ENCODE results near the gene AKR1E2. TPM values are rescaled to one million over a fixed set of nuclear protein-coding genes. Genes with fewer than 3 reads are reported as not detected.
A peak's percentile ranks its signal among the peaks of the same experiment; 100 is the strongest.

Gene AKR1E2
- 25.1 TPM for total RNA-seq

- peak; percentile 92 for DNase-seq (ENCODE audit: low spot score)
- peak; percentile 92 for ATAC-seq
- intact Hi-C loops (cut with DNase I): no loop called here
Observed at GRCh38 chr10:4825868-4826791, at the start of gene AKR1E2. Gene AKR1E2, plus strand, starts transcription at chr10:4826207. Its CDS starts 118 bp downstream, at chr10:4826325.

DNA sequence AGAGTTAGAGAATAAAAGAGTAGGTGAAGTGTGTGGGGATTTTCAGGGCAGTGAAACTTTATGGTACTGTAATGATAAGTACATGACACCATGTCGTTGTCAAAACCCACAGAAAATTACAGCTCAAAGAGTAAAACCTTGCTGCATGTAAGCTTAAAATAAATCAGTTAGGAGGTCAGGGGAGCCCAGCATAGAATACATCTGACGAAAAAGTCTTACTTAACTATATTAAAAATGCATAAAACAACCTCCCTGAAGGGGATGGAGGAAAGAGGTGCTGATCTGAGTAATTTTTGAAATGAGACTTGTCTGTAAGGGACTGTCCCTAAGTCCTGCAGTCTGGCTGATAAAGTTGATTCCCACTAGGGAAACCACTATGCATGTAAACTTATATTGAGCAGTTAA, 49.8 kb upstream of the AKR1E2 start:
- DNase-seq (ENCODE audit: low spot score): no peak
- ATAC-seq: no peak
- intact Hi-C loops (cut with DNase I): no loop called here

- no peak for ATAC-seq
- intact Hi-C loops (cut with DNase I): no loop called here
- DNase-seq (ENCODE audit: low spot score): no peak
Observed at GRCh38 chr10:4778761-4779160, 47.2 kb upstream of the AKR1E2 start.

DNA sequence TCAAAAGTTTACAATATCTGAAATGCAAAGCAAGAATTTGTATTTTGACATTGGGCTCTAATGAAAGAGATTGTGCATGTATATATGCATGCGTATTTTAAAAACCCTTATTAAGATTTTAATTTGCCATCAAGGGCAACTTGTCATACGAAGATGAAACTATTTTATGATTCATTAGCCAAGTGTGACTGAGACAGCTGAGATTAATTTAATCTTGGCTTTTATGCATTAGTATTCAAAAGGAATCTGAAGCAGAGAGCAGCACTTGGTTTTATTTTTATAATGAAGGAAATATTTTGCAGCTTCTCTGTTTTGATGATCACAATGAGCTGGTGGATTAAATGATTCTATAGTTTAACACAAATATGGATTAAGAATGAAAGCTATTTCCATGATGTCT, 45.9 kb upstream of the AKR1E2 start:
- intact Hi-C loops (cut with DNase I): no loop called here
- DNase-seq (ENCODE audit: low spot score): no peak
- no peak for ATAC-seq

DNA sequence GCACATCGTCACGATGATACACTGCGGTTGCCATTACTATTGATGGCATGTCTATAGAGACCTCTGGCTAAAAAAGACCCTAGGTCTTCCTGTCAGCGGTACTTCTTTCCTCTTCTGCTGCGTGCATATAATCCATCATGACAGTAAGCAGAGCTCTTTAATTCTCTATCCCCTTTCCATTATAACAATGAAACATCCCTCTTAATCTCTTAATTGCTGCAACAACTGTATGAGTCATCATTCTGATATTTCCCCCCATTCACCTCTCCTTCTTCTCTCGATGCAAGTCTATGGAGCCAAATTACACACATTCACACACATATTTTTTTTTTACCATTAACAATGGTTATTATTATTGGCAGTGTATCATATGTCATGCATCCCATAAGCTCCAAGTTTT, 45.2 kb upstream of the AKR1E2 start:
- DNase-seq (ENCODE audit: low spot score): no peak
- intact Hi-C loops (cut with DNase I): no loop called here
- ATAC-seq: no peak

GRCh38 chr10:4781955-4782354, 44.1 kb upstream of the AKR1E2 start:
- intact Hi-C loops (cut with DNase I): no loop called here
- no peak for ATAC-seq
- no peak for DNase-seq (ENCODE audit: low spot score)

DNA sequence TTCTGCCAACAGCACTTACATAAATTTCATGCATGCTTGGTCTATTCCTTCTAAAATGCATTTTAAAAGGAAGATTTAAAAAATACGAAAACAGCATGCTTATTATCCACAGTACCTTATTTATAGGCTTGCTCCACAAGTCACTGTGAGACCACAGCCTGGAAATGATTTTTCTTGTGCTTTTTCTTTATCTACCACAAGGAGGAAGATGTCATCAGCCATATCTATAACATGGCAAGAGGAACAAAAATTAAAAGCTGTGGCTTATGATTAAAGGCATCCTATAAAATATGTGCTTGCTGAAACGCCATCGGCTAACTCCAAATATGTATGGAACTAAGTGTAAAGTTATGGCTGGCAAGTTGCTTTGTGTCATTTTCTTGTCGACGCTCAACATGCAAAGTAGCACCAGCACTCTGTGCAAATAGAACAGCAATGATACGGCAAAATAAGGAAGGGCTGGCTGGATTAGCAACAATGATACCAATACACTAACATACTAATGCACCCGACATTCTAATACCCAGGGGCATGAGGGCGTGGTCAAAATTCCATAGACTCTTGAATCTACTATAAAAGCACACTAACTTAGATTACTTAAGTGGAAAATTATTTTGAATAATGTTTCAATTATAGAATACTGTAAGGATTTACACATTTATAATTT, 41.2 kb upstream of the AKR1E2 start:
- no peak for DNase-seq (ENCODE audit: low spot score)
- intact Hi-C loops (cut with DNase I): no loop called here
- ATAC-seq: no peak

- DNase-seq (ENCODE audit: low spot score) (no peak), ATAC-seq (no peak)
- intact Hi-C loops (cut with DNase I): no loop called here
Observed at GRCh38 chr10:4786043-4786839, 39.8 kb upstream of the AKR1E2 start.

DNA sequence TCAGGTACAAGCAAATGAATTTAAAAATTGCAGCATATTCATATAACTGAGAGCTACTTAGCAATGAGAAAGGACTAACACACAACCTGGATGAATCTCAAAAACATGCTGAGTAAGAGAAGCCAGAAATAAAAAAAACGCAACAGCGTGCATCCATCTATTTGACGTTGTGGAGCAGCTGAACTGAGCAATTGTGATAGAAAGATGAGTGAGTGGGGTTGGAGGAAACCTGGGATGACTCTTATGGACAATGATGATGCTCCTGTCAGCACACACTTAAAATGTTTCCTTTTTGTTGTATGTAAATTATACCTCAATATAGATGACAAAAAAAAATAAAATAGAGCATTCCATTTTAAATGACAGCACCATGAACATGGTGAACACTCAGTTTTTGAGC, 36.0 kb upstream of the AKR1E2 start:
- DNase-seq (ENCODE audit: low spot score) (no peak), ATAC-seq (no peak)
- intact Hi-C loops (cut with DNase I): no loop called here

DNA sequence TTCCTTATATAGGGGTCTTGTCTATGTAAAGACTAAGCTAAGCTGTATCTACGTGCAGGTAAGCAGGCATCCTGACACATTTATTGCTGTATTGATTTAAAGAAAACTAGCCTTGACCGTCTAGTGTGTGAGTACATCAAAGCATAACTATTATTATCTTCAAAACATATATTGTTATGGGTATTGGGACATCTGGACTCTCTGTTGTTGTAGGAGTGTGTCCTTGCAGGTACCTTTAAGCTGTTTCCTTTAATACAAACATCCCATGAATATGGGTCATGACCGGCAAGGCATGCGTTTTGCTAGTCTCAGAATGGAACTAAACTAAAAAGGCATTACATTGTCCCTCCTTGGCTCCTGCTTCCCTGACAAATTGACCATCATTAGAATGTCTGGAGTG, 35.1 kb upstream of the AKR1E2 start:
- intact Hi-C loops (cut with DNase I): no loop called here
- ATAC-seq: no peak
- DNase-seq (ENCODE audit: low spot score): no peak

DNA sequence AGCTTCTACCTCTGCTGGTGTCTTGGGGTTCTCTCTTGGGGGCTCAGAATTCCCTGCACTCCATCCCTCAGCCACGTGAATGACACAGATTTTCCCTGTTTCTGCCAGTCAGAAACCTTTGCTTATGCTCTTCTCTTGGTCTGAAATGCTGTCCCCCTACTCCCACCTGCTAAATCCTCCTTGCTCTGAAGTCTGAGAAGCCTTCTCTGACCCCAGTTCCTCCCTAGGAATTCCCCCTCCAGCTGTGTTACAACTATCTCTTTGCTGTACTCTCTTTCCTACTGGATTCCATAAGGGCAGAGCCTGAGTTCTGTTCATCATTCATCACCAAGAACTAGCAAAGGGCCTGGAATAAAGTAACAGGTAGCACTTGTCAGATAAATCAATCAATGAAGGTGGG, 33.6 kb upstream of the AKR1E2 start:
- DNase-seq (ENCODE audit: low spot score) (no peak), ATAC-seq (no peak)
- intact Hi-C loops (cut with DNase I): no loop called here

DNA sequence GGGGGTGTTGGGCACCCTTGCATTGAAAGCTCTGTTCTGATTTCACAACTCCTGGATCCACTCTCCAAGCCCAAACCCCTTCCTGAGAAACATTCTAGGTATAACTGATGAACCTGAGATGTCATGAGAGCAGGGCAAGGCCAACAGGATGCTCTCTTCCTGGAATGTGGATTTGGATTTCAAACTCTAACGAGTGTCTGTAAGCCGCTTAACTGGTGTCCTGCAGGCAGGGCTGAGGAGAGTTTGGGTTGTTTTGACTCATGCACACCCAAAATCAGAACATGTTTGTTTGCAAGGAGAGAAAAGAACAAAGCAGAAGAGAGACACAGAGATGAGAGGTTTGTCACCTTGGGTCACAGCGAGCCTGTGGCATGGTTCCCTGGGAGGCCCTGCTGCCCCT, 24.6 kb upstream of the AKR1E2 start:
- intact Hi-C loops (cut with DNase I): no loop called here
- ATAC-seq (no peak), DNase-seq (ENCODE audit: low spot score) (no peak)

DNA sequence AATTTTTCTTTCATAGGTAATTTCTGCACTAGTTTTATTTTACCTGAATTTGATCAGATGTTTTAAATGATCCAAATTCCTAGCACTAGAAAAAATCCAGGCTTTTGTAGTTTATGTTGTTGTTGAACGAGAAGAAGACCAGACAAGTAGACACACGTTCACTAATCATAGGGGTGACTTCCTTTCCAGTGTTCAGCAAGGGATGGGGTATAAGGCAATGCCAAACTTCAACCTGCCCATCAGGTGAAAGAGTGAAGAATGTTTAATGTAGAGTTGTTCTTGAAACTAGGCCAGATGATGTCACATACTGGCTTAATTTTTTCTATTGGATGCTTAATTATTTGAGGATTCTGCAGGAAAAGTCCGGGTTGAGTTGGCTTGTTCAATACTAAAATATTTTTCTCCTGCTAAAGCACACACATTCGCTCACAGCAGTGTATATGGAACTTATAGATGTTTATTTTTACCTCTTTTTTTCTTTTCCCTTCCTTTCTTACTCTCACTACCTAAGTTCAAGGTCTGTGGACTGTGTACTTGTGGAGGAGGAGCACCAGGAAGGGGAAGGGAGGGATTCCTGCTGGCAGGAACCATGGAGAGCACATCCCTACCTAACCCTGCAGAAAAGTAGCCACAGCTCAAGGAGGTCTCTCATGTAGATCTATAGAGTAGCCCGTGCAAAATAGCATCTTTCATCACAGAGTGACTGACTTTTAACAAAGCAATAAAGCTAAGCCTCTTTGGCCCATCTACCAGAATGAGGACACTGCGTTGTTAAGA, 23.1 kb upstream of the AKR1E2 start:
- ATAC-seq (no peak), DNase-seq (ENCODE audit: low spot score) (no peak)
- intact Hi-C loops (cut with DNase I): no loop called here

DNA sequence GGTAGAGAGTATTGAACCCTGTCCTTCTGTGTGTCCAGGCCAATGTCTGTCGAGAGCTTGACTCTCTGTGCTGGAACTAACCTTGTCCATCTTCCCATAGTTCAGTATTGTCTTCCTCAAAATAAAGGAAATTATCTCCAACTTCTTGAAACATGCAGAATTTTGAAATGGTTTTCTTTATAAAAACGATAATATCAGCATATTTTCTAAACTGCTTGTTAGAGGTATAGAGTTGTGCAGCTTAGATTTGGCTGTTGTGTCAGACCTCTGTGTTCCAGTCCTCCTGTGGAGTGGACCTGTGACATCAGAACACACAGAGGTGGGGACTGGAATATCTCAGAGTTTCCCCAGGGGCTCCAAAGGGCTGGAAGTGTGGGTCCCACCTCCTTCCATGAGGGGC, 22.2 kb upstream of the AKR1E2 start:
- no peak for ATAC-seq
- intact Hi-C loops (cut with DNase I): no loop called here
- no peak for DNase-seq (ENCODE audit: low spot score)

DNA sequence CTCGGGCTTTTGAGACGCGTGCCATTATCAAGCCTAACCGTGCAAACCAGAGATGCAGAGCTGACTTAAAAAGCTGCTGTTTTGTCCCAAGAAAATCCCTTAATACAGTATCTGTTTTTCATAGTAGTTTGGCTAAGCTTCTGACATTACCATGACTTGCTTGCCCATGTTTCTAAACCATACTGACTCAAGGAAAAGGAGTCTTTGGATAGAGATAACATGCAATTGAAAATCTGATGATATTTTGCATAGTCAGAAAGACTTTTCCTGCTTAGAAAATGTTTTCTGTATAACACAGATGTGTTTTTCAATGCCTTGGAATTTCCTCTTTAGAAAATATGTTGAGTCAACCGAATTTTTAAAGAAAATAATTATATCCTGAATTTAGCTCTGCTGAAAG, 21.5 kb upstream of the AKR1E2 start:
- DNase-seq (ENCODE audit: low spot score) (no peak), ATAC-seq (no peak)
- intact Hi-C loops (cut with DNase I): no loop called here

GRCh38 chr10:4806534-4806933, 19.5 kb upstream of the AKR1E2 start:
- ATAC-seq: no peak
- intact Hi-C loops (cut with DNase I): no loop called here
- DNase-seq (ENCODE audit: low spot score): no peak

- DNase-seq (ENCODE audit: low spot score): no peak
- no peak for ATAC-seq
- intact Hi-C loops (cut with DNase I): no loop called here
Observed at GRCh38 chr10:4807761-4808507, 18.1 kb upstream of the AKR1E2 start.

DNA sequence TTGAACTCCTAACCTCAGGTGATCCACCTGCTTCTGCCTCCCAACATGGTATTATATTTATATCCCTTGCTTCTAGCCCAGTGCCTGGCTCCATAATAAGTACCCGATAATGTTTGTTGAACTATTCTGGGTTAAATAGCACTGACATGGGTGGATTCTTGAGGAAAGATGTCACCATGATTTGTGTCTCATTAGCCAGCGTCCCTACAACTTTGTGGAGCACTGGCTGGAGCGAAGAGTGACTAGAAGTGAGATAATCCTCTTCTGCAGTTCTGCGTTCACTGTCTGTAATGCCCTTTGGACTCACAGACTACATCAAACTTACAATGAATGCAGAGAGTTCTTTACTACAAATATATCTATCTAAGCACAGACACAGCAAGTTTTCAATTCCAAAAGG, 16.9 kb upstream of the AKR1E2 start:
- intact Hi-C loops (cut with DNase I): no loop called here
- ATAC-seq: no peak
- DNase-seq (ENCODE audit: low spot score): no peak

All from sciatic nerve (tissue), 2 donors.